Motor neuron (in vitro differentiated cells): ENCODE measurements around the gene IRF9. TPM values are rescaled to one million over a fixed set of nuclear protein-coding genes. Genes with fewer than 3 reads are reported as not detected.

Source experiments
- ATAC-seq, 8 experiments: fragments of 200-7000 bp; cut with Tn5 transposase; replicated peaks in 6 of 8; 2 replicates each; pipeline ENCODE4 v1.8.0; 2021; ENCODE audit warnings: mild to moderate bottlenecking in 8 of 8, moderate library complexity in 8 of 8
- H3K27ac ChIP-seq, 2 donors: fragments of 250-450 bp; sonication (Bioruptor Pico); 2 replicates each; pipeline ENCODE4 v1.9.0; 2021; ENCODE audit warnings: antibody characterized with exemption in 2 of 2, mild to moderate bottlenecking in 2 of 2, moderate library complexity in 1 of 2
- H3K4me1 ChIP-seq, 2 donors: fragments of 250-450 bp; sonication (Bioruptor Pico); replicated peaks in 1 of 2; 2 replicates each; pipeline ENCODE4 v1.6.1; 2021; ENCODE audit warnings: antibody characterized with exemption in 2 of 2, mild to moderate bottlenecking in 2 of 2, moderate library complexity in 1 of 2
- H3K4me3 ChIP-seq, 5 donors: fragments of 250-450 bp; sonication (Bioruptor Pico); 2 replicates each; pipeline ENCODE4 v1.9.0; 2021; ENCODE audit warnings: antibody characterized with exemption in 5 of 5, mild to moderate bottlenecking in 5 of 5, moderate library complexity in 4 of 5
- WGBS, 10 experiments: fragments of 450-650 bp; shearing (Covaris generic); methylation state at CpG; one replicate each; pipeline ENCODE4 v1.0.0; 2022; 5-methylcytosine and 5-hydroxymethylcytosine counted together
- in situ Hi-C, 9 experiments: fragments of 400-800 bp; cut with MboI; loops; one replicate each; pipeline ENCODE4 v1.15.0; 2021; ENCODE audit warnings: low sequenced_read_pairs in 9 of 9, low pct_unique_long_range_greater_than_20kb in 2 of 9; ENCODE audit not compliant: unreplicated experiment in 9 of 9
- total RNA-seq, 8 experiments: library from RNA; unstranded; fragments of 300-600 nt; gene quantifications; 2 replicates each; pipeline versions ENCODE4 v1.2.3 to v1.2.4, GENCODE V29; 2022

The IRF9 gene
- total RNA-seq, 8 experiments from 2014 or later: 6.6 to 151 (median 34.7) TPM

GRCh38 chr14:24135834-24136683 lies 25.0 kb upstream of the IRF9 start, which contains the start of gene PSME1:
Gene PSME1, plus strand, starts transcription at chr14:24136194. Its CDS starts 69 bp downstream, at chr14:24136263.
- Histone ChIP-seq H3K4me1 (peaks cover 6 to 8% of the 10 kb centered on the region in 2 donors), H3K4me3 (peak within 1 kb of the TSS; percentile 52 to 95 (median 59)), H3K27ac (peak within 1 kb of the TSS; percentile 29 to 69)
- ATAC-seq: peak; percentile 87 to 93 (median 90)
- WGBS, 10 experiments: 0% methylated on average over 1 of the region's 75 CpGs; no CpG with 5 or more reads in 9 of the 10 experiments
- in situ Hi-C loops: no loop called here

GRCh38 chr14:24136684-24137528 lies 24.2 kb upstream of the IRF9 start:
- 20 to 100% (median 82%) methylated on average over 1 to 4 of the region's 13 CpGs; no CpG with 5 or more reads in 2 of the 10 experiments for WGBS, 10 experiments

GRCh38 chr14:24137529-24138395 lies 23.3 kb upstream of the IRF9 start:
- in situ Hi-C loops: no loop called here
- no peak for ATAC-seq
- Histone ChIP-seq H3K27ac (no peak overlapping the region), H3K4me3 (no peak overlapping the region), H3K4me1 (peaks cover 6 to 12% of the 10 kb centered on the region in 2 donors)
- 50 to 100% (median 95%) methylated on average over 1 to 4 of the region's 8 CpGs; no CpG with 5 or more reads in 4 of the 10 experiments for WGBS, 10 experiments

More at GRCh38 chr14:24136684-24137528, 24.2 kb upstream of the IRF9 start:
- peaks cover 6 to 8% of the 10 kb centered on the region in 2 donors for H3K4me1 ChIP-seq
- in situ Hi-C loops: no loop called here
- peak overlapping the region in 1 of 2 donors; percentile 69 for H3K27ac ChIP-seq
- ATAC-seq: no peak
- peak overlapping the region; percentile 52 to 95 (median 59) for H3K4me3 ChIP-seq

GRCh38 chr14:24138396-24139271 lies 22.4 kb upstream of the IRF9 start:
- H3K27ac ChIP-seq: no peak overlapping the region
- in situ Hi-C loops: no loop called here
- ATAC-seq: no peak
- WGBS, 10 experiments: 60 to 100% (median 86%) methylated on average over 1 to 7 of the region's 13 CpGs; no CpG with 5 or more reads in 2 of the 10 experiments
- peaks cover 6 to 12% of the 10 kb centered on the region in 2 donors for H3K4me1 ChIP-seq
- no peak overlapping the region for H3K4me3 ChIP-seq

- in situ Hi-C loops: no loop called here
- peaks cover 6 to 12% of the 10 kb centered on the region in 2 donors for H3K4me1 ChIP-seq
- 78 to 98% (median 88%) methylated on average over 1 to 7 of the region's 9 CpGs; no CpG with 5 or more reads in 6 of the 10 experiments for WGBS, 10 experiments
These were observed 21.7 kb upstream of the IRF9 start for GRCh38 chr14:24139272-24139934.

GRCh38 chr14:24141097-24141880 lies 19.8 kb upstream of the IRF9 start, which contains the start of gene EMC9:
Gene EMC9, minus strand, starts transcription at chr14:24141591. Its CDS starts 287 bp downstream, at chr14:24141304.
- H3K27ac ChIP-seq: peak within 1 kb of the TSS; percentile 58 to 81
- WGBS, 10 experiments: 0 to 3% (median 0%) methylated on average over 2 to 11 of the region's 65 CpGs; no CpG with 5 or more reads in 7 of the 10 experiments
- peak within 1 kb of the TSS; percentile 60 to 77 (median 74) for H3K4me3 ChIP-seq
- peak; percentile 85 to 92 (median 90) for ATAC-seq
- in situ Hi-C loops: no loop called here
- H3K4me1 ChIP-seq: peaks cover 10 to 12% of the 10 kb centered on the region in 2 donors

More at GRCh38 chr14:24139272-24139934, 21.7 kb upstream of the IRF9 start:
- no peak for ATAC-seq
- Histone ChIP-seq H3K4me3 (peak overlapping the region in 2 of 5 donors; percentile 74), H3K27ac (no peak overlapping the region)

- Histone ChIP-seq H3K4me3 (no peak overlapping the region), H3K27ac (no peak overlapping the region), H3K4me1 (peaks cover 12 to 14% of the 10 kb centered on the region in 2 donors)
- in situ Hi-C loops: no loop called here
- WGBS, 10 experiments: no CpG with 5 or more reads among the region's 2 CpGs
- ATAC-seq: no peak
These were observed 17.6 kb upstream of the IRF9 start for GRCh38 chr14:24143511-24143910.

- in situ Hi-C loops: no loop called here
- ATAC-seq: no peak
These were observed 16.6 kb upstream of the IRF9 start for GRCh38 chr14:24144451-24144850.

GRCh38 chr14:24145219-24145618 lies 15.8 kb upstream of the IRF9 start:
- WGBS, 10 experiments: 90 to 100% methylated on average over 1 to 2 of the region's 2 CpGs; no CpG with 5 or more reads in 8 of the 10 experiments
- in situ Hi-C loops: no loop called here

More at GRCh38 chr14:24144451-24144850, 16.6 kb upstream of the IRF9 start:
- WGBS, 10 experiments: 40 to 100% (median 100%) methylated on average over 1 of the region's 1 CpG; no CpG with 5 or more reads in 3 of the 10 experiments
- H3K4me3 ChIP-seq: no peak overlapping the region
- H3K27ac ChIP-seq: no peak overlapping the region
- H3K4me1 ChIP-seq: peaks cover 13 to 14% of the 10 kb centered on the region in 2 donors

GRCh38 chr14:24145690-24146452 lies 15.2 kb upstream of the IRF9 start:
- in situ Hi-C loops: no loop called here
- peak in 3 of 8 experiments; percentile 0 for ATAC-seq
- peak overlapping the region; percentile 67 to 68 for H3K27ac ChIP-seq

More at GRCh38 chr14:24145219-24145618, 15.8 kb upstream of the IRF9 start:
- H3K27ac ChIP-seq: no peak overlapping the region
- no peak overlapping the region for H3K4me3 ChIP-seq
- no peak for ATAC-seq
- peaks cover 10 to 11% of the 10 kb centered on the region in 2 donors for H3K4me1 ChIP-seq

More at GRCh38 chr14:24145690-24146452, 15.2 kb upstream of the IRF9 start:
- Histone ChIP-seq H3K4me3 (peak overlapping the region; percentile 59 to 87 (median 72)), H3K4me1 (peaks cover 10 to 11% of the 10 kb centered on the region in 2 donors)
- 7 to 48% (median 26%) methylated on average over 2 to 5 of the region's 9 CpGs; no CpG with 5 or more reads in 3 of the 10 experiments for WGBS, 10 experiments
